K562 (cell line): ENCODE results near the gene KRTAP4-6. TPM values are rescaled to one million over a fixed set of nuclear protein-coding genes. Genes with fewer than 3 reads are reported as not detected.
A peak's percentile ranks its signal among the peaks of the same experiment; 100 is the strongest.

ENCODE experiments used
- ATAC-seq: fragments of 200-7000 bp; cut with Tn5 transposase; 3 replicates; pipeline ENCODE4 v1.9.1; 2020; ENCODE audit warnings: moderate library complexity
- BruUV-seq: library from RNA; stranded (reverse); fragments of 400-500 nt; replicated peaks from 2 replicates; lab custom pipeline; 2021; lab: Mats Ljungman, UMichigan
- CTCF ChIA-PET: fragments of 300-600 bp; formaldehyde crosslinking; extraction: SDS; loops from one replicate; lab custom pipeline; 2021; ENCODE audit warnings: low intra/inter-chr PET ratio; lab: Yijun Ruan, JAX
- POLR2A ChIA-PET: fragments of 300-600, 350-650 bp; sonication (Branson Sonifier 250); formaldehyde crosslinking; extraction: SDS; loops from one replicate; lab custom pipeline; 2021; ENCODE audit warnings: antibody characterized with exemption, inconsistent platforms; lab: Yijun Ruan, JAX
- DNase-seq, 4 experiments: peaks; one replicate each; pipeline versions ENCODE4 v3.0.0 to v3.0.0-alpha.2; 2011 to 2018; ENCODE audit warnings: low spot score in 3 of 4, mixed read lengths in 3 of 4; ENCODE audit errors: extremely low read depth in 1 of 4
- FAIRE-seq: peaks from 2 replicates; lab custom pipeline; 2011; peaks lifted over from hg19 to GRCh38; lab: Jason Lieb, UNC
- H2AFZ ChIP-seq: 2 replicates; pipeline ENCODE4 v1.6.0; 2011; ENCODE audit warnings: low read depth, low read length, control low read depth, inconsistent platforms
- H3K27ac ChIP-seq: fragments of 200-600 bp; 3 replicates; pipeline ENCODE4 v1.8.0; 2011; ENCODE audit warnings: low read depth, mild to moderate bottlenecking, control low read depth, inconsistent platforms, low read length, moderate library complexity, mixed read lengths; ENCODE audit errors: extremely low read depth
- H3K27me3 ChIP-seq, 2 experiments: fragments of 300-600 bp in 1 of 2; 2 replicates in 1 of 2; 3 replicates in 1 of 2; pipeline versions ENCODE4 v1.6.0 to v1.8.0; 2011; ENCODE audit warnings: inconsistent platforms in 2 of 2, low read length in 2 of 2, mild to moderate bottlenecking in 1 of 2, mixed read lengths in 1 of 2, moderate library complexity in 1 of 2; ENCODE audit not compliant: control insufficient read depth in 2 of 2, insufficient read depth in 2 of 2
- H3K36me3 ChIP-seq: fragments of 300-600 bp; 3 replicates; pipeline ENCODE4 v1.8.0; 2011; ENCODE audit warnings: mild to moderate bottlenecking, low read length, inconsistent platforms; ENCODE audit not compliant: control insufficient read depth, insufficient read depth
- H3K4me1 ChIP-seq, 2 experiments: fragments of 200-600 bp in 1 of 2; replicated peaks in 1 of 2; 2 replicates in 1 of 2; 3 replicates in 1 of 2; pipeline versions ENCODE4 v1.5.1 to v1.8.0; 2011; ENCODE audit warnings: inconsistent platforms in 2 of 2, low read length in 2 of 2, mild to moderate bottlenecking in 1 of 2, mixed read lengths in 1 of 2, moderate library complexity in 1 of 2; ENCODE audit not compliant: control insufficient read depth in 2 of 2, insufficient read depth in 2 of 2
- H3K4me2 ChIP-seq: 2 replicates; pipeline ENCODE4 v1.6.1; 2011; ENCODE audit warnings: low read length, control low read depth, inconsistent platforms, mixed read lengths; ENCODE audit not compliant: insufficient read depth
- H3K4me3 ChIP-seq: fragments of 200-600 bp; sonication (generic), shearing (Covaris generic); 2 replicates; pipeline ENCODE4 v1.5.1; 2016; ENCODE audit warnings: control low read depth, inconsistent platforms
- H3K79me2 ChIP-seq: fragments of 200-600 bp; 3 replicates; pipeline ENCODE4 v1.8.0; 2011; ENCODE audit warnings: low read length, inconsistent platforms; ENCODE audit not compliant: control insufficient read depth, insufficient read depth
- H3K9ac ChIP-seq, 2 experiments: 2 replicates each; pipeline versions ENCODE4 v1.6.0 to v1.6.1; 2011; ENCODE audit warnings: low read depth in 2 of 2, low read length in 2 of 2, control low read depth in 1 of 2, inconsistent platforms in 1 of 2, mild to moderate bottlenecking in 1 of 2, mixed read lengths in 1 of 2; ENCODE audit not compliant: insufficient read depth in 1 of 2
- H3K9me1 ChIP-seq: one replicate; pipeline ENCODE4 v1.6.0; 2011; ENCODE audit warnings: inconsistent platforms, mild to moderate bottlenecking, low read length, moderate library complexity; ENCODE audit not compliant: control insufficient read depth, insufficient read depth
- H3K9me3 ChIP-seq: replicated peaks from 2 replicates; pipeline ENCODE4 v1.5.1; 2011; ENCODE audit warnings: low read depth, low read length, inconsistent platforms; ENCODE audit not compliant: control insufficient read depth, insufficient read depth
- H4K20me1 ChIP-seq: replicated peaks from 2 replicates; pipeline ENCODE4 v1.6.1; 2011; ENCODE audit warnings: low read length, inconsistent platforms, mixed read lengths; ENCODE audit not compliant: control insufficient read depth, insufficient read depth
- GATA2 ChIP-seq: sonication (generic); formaldehyde crosslinking; IDR thresholded peaks from 2 replicates; pipeline ENCODE4 v1.4.0; 2020; ENCODE audit warnings: mild to moderate bottlenecking, missing genetic modification reagents
- HMG20B ChIP-seq: fragments of 250-450 bp; sonication (Bioruptor Pico); IDR thresholded peaks from 2 replicates; pipeline ENCODE4 v1.5.0; 2021; ENCODE audit warnings: mild to moderate bottlenecking
- KLF13 ChIP-seq: fragments of 450-650 bp; IDR thresholded peaks from 2 replicates; pipeline ENCODE4 v1.6.1; 2016; ENCODE audit warnings: missing genetic modification characterization, low read depth, mild to moderate bottlenecking, missing compliant biosample characterization, moderate library complexity, borderline replicate concordance
- NFE2L1 ChIP-seq: fragments of 450-650 bp; IDR thresholded peaks from 2 replicates; pipeline ENCODE4 v1.6.1; 2016; ENCODE audit warnings: missing genetic modification characterization, low read depth, mild to moderate bottlenecking, missing compliant biosample characterization, moderate library complexity, borderline replicate concordance
- NR2C1 ChIP-seq, 2 experiments: fragments of 450-650 bp; IDR thresholded peaks; 2 replicates each; pipeline ENCODE4 v1.6.1; 2017; ENCODE audit warnings: mild to moderate bottlenecking in 2 of 2, antibody characterized with exemption in 1 of 2, inconsistent platforms in 1 of 2, missing compliant biosample characterization in 1 of 2, missing genetic modification characterization in 1 of 2
- RBBP5 ChIP-seq: fragments of 200-600 bp; sonication (generic); IDR thresholded peaks from 2 replicates; pipeline ENCODE4 v1.6.1; 2012; ENCODE audit warnings: borderline replicate concordance, mild to moderate bottlenecking, low read length, control low read depth, inconsistent platforms; ENCODE audit not compliant: insufficient read depth, poor library complexity, severe bottlenecking
- SETDB1 ChIP-seq: IDR thresholded peaks from one replicate; pipeline ENCODE4 v1.6.1; 2012; ENCODE audit warnings: low read length, control low read depth, inconsistent platforms
- SOX6 ChIP-seq: fragments of 450-650 bp; IDR thresholded peaks from 2 replicates; pipeline ENCODE4 v1.6.1; 2014; ENCODE audit warnings: mild to moderate bottlenecking
- ZNF75A ChIP-seq: fragments of 450-650 bp; formaldehyde crosslinking; IDR thresholded peaks from 2 replicates; pipeline ENCODE4 v1.4.0; 2020; ENCODE audit warnings: mild to moderate bottlenecking
- WGBS: fragments of 100-300 bp; shearing (Covaris generic); methylation state at CpG from one replicate; pipeline ENCODE4 v1.1.6; 2016; ENCODE audit warnings: low coverage, mixed read lengths; ENCODE audit not compliant: insufficient coverage; ENCODE audit errors: missing lambda C conversion rate; 5-methylcytosine and 5-hydroxymethylcytosine counted together
- in situ Hi-C: fragments of 300-500 bp; cut with MboI; formaldehyde crosslinking; loops from 4 replicates; pipeline ENCODE4 v1.15.0; 2018; ENCODE audit warnings: inconsistent platforms, mixed read lengths
- intact Hi-C: fragments of 100-400 bp; cut with micrococcal nuclease; formaldehyde crosslinking; loops from 2 replicates; pipeline ENCODE4 v1.14.2; 2022
- polyA plus RNA-seq, 8 experiments: library from polyadenylated mRNA; depleted of rRNA in 4 of 8; stranded (reverse) in 5 of 8; unstranded in 3 of 8; fragments of >200 nt; fragmentation: Nextera tagmentation in 2 of 8; fragmentation: Illumina TruSeq in 1 of 8; extraction: Ambion mirVana in 2 of 8; extraction: Trizol in 1 of 8; gene quantifications; 2 replicates each; pipeline versions ENCODE4 v1.2.1 to v1.2.3, GENCODE V29; 2011 to 2014; ENCODE audit warnings: inconsistent platforms in 1 of 8, missing spikeins in 1 of 8
- total RNA-seq, 7 experiments: library from RNA; depleted of rRNA in 6 of 7; stranded (reverse); fragments of >200 nt in 6 of 7; fragmentation: Illumina TruSeq in 2 of 7; extraction: Trizol in 2 of 7; gene quantifications; 2 replicates each; pipeline versions ENCODE4 v1.2.1 to v1.2.3, GENCODE V29; 2011 to 2021; ENCODE audit warnings: low replicate concordance in 1 of 7
- TF ChIP-seq, protein P1 (sequence below): sonication (generic); formaldehyde crosslinking; IDR thresholded peaks from 2 replicates; pipeline ENCODE4 v1.8.0; 2023; ENCODE audit warnings: mild to moderate bottlenecking, missing genetic modification reagents
- TF ChIP-seq, protein P2 (sequence below): fragments of 250-450 bp; sonication (Bioruptor Pico); IDR thresholded peaks from 2 replicates; pipeline ENCODE4 v1.4.0; 2020

Gene KRTAP4-6
- total and polyA plus RNA-seq, 9 of the 15 experiments (the other 6 are each of a cell fraction or from before 2014, with no cell fraction given): not detected

DNA sequence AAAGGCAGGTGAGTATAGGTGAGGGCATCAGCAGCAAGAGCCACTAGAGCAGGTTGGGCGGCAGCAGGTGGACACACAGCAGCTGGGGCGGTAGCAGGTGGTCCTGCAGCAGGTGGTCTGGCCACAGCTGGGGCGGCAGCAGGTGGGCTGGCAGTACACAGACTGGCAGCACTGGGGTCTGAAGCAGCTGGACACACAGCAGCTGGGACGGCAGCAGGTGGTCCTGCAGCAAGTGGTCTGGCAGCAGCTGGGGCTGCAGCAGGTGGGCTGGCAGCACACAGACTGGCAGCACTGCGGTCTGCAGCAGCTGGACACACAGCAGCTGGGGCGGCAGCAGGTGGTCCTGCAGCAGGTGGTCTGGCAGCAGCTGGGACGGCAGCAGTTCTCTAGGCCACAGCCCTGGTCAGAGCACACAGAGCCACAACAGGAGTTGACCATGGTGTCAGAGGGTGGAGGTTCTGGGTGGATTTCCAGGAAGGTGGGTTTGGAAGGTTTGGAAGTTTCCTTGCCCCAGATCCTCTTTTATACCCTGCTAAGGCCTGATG lies 37.5 kb upstream of the KRTAP4-6 start, which contains the start of gene KRTAP4-2:
KRTAP4-2 (minus strand) TSS at position 495 of the 545 bp plus-strand sequence; CDS start at position 438, 57 bp downstream.
- no peaks in the 10 kb centered on the region; the same call in 1 of the 2 replicates for H4K20me1 ChIP-seq
- no peaks in the 10 kb centered on the region for H3K36me3 ChIP-seq
- H2AFZ ChIP-seq: no peak within 1 kb of the TSS
- intact Hi-C loops: no loop called here
- no peak for DNase-seq
- no peak within 1 kb of the TSS for H3K27ac ChIP-seq
- in situ Hi-C loops: no loop called here
- no peak for TF ChIP-seq ZNF75A (CRISPR knock-in tag)
- no peak for TF ChIP-seq GATA2 (CRISPR knock-in tag)
- TF ChIP-seq NR2C1 (IDR thresholded peaks at IDR 0.05): no peak
- no peak for TF ChIP-seq NR2C1 (tag; IDR thresholded peaks at IDR 0.05)
- TF ChIP-seq, protein P1, sequence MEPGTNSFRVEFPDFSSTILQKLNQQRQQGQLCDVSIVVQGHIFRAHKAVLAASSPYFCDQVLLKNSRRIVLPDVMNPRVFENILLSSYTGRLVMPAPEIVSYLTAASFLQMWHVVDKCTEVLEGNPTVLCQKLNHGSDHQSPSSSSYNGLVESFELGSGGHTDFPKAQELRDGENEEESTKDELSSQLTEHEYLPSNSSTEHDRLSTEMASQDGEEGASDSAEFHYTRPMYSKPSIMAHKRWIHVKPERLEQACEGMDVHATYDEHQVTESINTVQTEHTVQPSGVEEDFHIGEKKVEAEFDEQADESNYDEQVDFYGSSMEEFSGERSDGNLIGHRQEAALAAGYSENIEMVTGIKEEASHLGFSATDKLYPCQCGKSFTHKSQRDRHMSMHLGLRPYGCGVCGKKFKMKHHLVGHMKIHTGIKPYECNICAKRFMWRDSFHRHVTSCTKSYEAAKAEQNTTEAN (CRISPR knock-in tag): no peak
- no peak for TF ChIP-seq NFE2L1 (tag)
- no peak for TF ChIP-seq SETDB1
- TF ChIP-seq HMG20B: no peak
- TF ChIP-seq, protein P2, sequence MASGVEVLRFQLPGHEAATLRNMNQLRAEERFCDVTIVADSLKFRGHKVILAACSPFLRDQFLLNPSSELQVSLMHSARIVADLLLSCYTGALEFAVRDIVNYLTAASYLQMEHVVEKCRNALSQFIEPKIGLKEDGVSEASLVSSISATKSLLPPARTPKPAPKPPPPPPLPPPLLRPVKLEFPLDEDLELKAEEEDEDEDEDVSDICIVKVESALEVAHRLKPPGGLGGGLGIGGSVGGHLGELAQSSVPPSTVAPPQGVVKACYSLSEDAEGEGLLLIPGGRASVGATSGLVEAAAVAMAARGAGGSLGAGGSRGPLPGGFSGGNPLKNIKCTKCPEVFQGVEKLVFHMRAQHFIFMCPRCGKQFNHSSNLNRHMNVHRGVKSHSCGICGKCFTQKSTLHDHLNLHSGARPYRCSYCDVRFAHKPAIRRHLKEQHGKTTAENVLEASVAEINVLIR (CRISPR knock-in tag): no peak
- TF ChIP-seq KLF13 (tag): no peak
- no peak for TF ChIP-seq RBBP5
- TF ChIP-seq SOX6: no peak
- H3K79me2 ChIP-seq: no peaks in the 10 kb centered on the region
- ChIA-PET POLR2A (no interaction called here), CTCF (no interaction called here)
- no peak for ATAC-seq
- no peaks in the 10 kb centered on the region for H3K9me3 ChIP-seq
- H3K9me1 ChIP-seq: no peaks in the 10 kb centered on the region
- H3K4me2 ChIP-seq: no peak within 1 kb of the TSS
- BruUV-seq: no TSS peak
- FAIRE-seq: no peak
- H3K9ac ChIP-seq: peak within 1 kb of the TSS in 1 of 2 experiments; percentile 26; a peak in 1 of 4 replicates
- 0% methylated on average over 4 of the region's 7 CpGs for WGBS
- peaks cover 3 to 10% of the 10 kb centered on the region in 2 experiments; a peak in 3 of 5 replicates for H3K27me3 ChIP-seq
- peaks cover 0 to 2% of the 10 kb centered on the region in 2 experiments; a peak in 2 of 5 replicates for H3K4me1 ChIP-seq
- H3K4me3 ChIP-seq: no peak within 1 kb of the TSS
